ENCODE results near the gene ARHGAP40.

Gene ARHGAP40

GRCh38 chr20:38601216-38602184, at the start of gene ARHGAP40:
Gene ARHGAP40 (plus strand): TSS chr20:38601809.
- DNase-seq (ENCODE audit: low read depth in 2 of 2): no peak

GRCh38 chr20:38554986-38555385, 46.6 kb upstream of the ARHGAP40 start:
- no peak for DNase-seq (ENCODE audit: low read depth in 2 of 2)

GRCh38 chr20:38555395-38555794, 46.2 kb upstream of the ARHGAP40 start:
- no peak for DNase-seq (ENCODE audit: low read depth in 2 of 2)

DNA sequence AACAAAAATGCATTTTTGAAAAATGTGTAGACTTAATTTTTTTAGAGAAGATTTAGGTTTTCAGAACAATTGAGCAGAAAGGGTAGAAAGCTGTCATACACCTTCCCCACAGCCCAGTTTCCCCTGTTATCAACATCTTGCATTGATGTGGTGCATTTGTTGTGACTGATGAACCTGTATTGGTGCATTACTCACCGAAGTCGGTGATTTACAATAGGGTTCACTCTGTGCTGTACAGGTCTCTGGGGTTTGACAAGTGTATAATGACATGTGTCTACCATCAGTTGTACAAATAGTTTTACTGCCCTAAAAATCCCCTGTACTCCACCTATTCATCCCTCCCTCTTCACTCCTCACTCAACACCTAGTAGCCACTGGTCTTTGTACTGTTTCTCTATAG, 44.4 kb upstream of the ARHGAP40 start:
- no peak for DNase-seq (ENCODE audit: low read depth in 2 of 2)

- DNase-seq (ENCODE audit: low read depth in 2 of 2): no peak
Observed at GRCh38 chr20:38558596-38559360, 42.8 kb upstream of the ARHGAP40 start.

DNA sequence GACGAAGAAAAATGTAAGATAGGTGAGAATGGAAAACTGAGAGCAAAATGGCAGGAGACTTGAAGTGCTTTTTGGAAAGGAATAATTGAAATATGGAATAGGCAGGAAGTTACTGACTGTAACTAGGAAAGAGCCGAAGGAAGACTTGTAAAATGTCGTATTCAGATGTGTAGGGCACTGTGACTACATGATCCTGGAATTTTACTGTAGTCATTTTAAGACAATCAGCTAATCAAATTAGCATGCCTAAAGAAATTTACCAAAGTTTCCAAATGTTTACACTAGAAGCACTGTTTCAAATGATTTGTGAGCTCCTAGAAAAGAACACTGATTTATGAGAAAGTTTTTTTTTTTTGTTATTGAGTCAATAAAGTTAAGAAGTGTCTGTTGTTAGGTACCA, 41.8 kb upstream of the ARHGAP40 start:
- DNase-seq (ENCODE audit: low read depth in 2 of 2): no peak

- no peak for DNase-seq (ENCODE audit: low read depth in 2 of 2)
Observed at GRCh38 chr20:38563802-38564431, 37.7 kb upstream of the ARHGAP40 start.

GRCh38 chr20:38564680-38565079, 36.9 kb upstream of the ARHGAP40 start:
- no peak for DNase-seq (ENCODE audit: low read depth in 2 of 2)

GRCh38 chr20:38566036-38566598, 35.5 kb upstream of the ARHGAP40 start:
- no peak for DNase-seq (ENCODE audit: low read depth in 2 of 2)

- DNase-seq (ENCODE audit: low read depth in 2 of 2): no peak
Observed at GRCh38 chr20:38569747-38570525, 31.7 kb upstream of the ARHGAP40 start.

- no peak for DNase-seq (ENCODE audit: low read depth in 2 of 2)
Observed at GRCh38 chr20:38573413-38573812, 28.2 kb upstream of the ARHGAP40 start.

GRCh38 chr20:38579219-38579910, 22.2 kb upstream of the ARHGAP40 start:
- no peak for DNase-seq (ENCODE audit: low read depth in 2 of 2)

GRCh38 chr20:38579921-38580320, 21.7 kb upstream of the ARHGAP40 start:
- DNase-seq (ENCODE audit: low read depth in 2 of 2): no peak

DNA sequence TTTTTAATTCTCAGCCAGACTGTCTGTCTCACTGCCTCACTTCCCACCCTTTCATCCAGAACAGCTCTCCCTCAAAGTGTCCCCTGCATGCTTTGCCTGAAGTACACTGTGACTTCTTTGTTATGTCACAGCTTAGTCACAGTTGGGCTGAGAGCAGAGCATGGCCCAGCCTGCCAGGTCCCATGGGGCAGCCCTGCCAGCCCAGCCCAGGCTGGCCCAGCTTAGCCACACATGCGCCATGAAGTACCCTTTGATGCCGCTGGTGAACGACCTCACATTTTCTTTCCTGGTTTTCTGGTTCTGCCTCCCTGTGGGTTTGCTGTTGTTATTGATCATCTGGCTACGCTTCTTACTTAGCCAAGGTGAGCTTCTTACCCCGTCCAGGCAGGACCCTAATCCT, 20.6 kb upstream of the ARHGAP40 start, which contains the start of gene ADIG:
Gene ADIG (plus strand): TSS at position 185 of the 400 bp plus-strand sequence. CDS start 54 bp downstream, at position 239.
- no peak for DNase-seq (ENCODE audit: low read depth in 2 of 2)

GRCh38 chr20:38581830-38582358, 19.7 kb upstream of the ARHGAP40 start:
- DNase-seq (ENCODE audit: low read depth in 2 of 2): no peak

GRCh38 chr20:38583306-38583705, 18.3 kb upstream of the ARHGAP40 start:
- DNase-seq (ENCODE audit: low read depth in 2 of 2): no peak

- DNase-seq (ENCODE audit: low read depth in 2 of 2): no peak
Observed at GRCh38 chr20:38584099-38584763, 17.4 kb upstream of the ARHGAP40 start.

- DNase-seq (ENCODE audit: low read depth in 2 of 2): no peak
Observed at GRCh38 chr20:38585404-38586180, 16.0 kb upstream of the ARHGAP40 start.

GRCh38 chr20:38586181-38586525, 15.5 kb upstream of the ARHGAP40 start:
- no peak for DNase-seq (ENCODE audit: low read depth in 2 of 2)
